Limb (tissue), 2 donors: ENCODE results near the gene SEPTIN5.

ENCODE experiments used
- DNase-seq, 2 donors: peaks; one replicate each; pipeline ENCODE4 v3.0.0-alpha.2; 2016; ENCODE audit errors: extremely low spot score in 2 of 2

Gene SEPTIN5

DNA sequence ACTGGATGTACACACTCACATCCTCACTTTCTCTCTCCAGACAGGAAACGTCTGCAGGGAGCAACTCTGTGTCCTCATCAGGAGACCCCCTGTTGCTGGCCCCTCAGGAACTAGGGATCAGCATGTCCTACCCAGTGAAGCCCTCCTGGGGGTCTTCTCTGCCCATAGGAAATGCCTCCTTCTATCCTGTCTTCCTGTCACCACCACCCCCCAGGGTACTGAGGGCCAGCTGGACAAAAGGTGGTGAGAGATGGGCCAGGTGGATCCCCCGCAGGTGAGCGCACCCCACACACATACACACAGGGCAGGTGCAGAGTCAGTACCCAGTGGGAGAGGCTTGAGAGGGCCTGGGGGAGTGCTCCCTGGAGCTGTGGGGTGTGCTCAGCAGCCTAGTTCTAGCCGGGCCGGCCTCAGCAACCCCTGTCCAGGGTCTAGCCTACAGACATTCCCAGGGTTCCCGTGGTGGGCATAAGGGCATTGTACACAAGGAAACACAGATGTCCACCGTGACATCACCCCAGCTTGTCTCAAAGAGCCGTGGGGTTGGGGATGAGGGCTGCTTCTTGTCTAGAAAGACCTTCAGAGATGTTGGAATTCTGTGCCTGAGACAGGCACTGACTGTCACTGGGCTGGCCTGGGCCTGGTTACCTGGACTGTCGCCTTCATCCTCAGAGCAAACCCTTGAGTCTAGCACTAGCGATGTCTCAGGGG, 18.3 kb downstream of the SEPTIN5 start:
- no peak for DNase-seq

DNA sequence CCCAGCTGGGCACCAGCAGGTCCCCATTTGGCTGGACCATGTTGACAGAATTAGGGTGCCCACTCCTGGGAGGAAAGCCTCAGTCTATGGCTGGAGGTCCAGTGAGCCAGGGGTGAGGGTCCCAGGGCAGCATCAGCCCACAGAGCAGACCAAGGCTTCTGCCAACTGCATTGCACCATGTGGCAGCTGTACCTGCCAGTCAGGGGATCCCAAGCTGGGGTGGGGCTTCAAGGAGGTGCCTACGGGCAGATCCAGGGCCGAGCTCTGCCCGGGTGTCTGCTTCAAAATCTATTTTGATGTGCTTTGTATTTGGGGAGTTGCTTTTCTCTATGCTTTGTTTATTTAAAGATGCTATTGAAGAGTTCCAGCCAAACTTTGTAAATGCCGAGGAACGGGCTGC, 19.5 kb downstream of the SEPTIN5 start:
- no peak for DNase-seq

DNA sequence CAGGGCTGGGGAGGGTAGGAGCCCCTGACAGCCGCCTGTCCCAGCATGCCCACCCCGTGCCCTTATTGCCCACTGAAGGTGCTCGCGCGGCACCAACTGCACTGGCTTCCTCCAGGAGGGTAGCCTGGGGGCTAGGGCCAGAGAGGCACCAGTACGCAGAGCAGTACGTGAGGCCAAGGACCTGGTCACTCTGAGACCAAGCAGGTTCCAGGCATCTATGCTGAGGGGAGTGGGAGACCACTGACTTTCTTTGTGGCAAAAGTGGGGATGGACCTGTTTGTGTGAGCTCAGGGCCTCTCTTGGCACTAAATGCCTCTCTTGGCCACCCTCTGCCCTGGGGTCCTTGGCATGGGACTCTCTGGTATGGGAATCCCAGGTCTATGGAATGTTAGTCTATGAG, 19.9 kb downstream of the SEPTIN5 start:
- DNase-seq: no peak

- DNase-seq: no peak
Observed at GRCh38 chr22:19734837-19735382, 20.6 kb downstream of the SEPTIN5 start.

GRCh38 chr22:19735665-19736510, 21.6 kb downstream of the SEPTIN5 start:
- DNase-seq: no peak

DNA sequence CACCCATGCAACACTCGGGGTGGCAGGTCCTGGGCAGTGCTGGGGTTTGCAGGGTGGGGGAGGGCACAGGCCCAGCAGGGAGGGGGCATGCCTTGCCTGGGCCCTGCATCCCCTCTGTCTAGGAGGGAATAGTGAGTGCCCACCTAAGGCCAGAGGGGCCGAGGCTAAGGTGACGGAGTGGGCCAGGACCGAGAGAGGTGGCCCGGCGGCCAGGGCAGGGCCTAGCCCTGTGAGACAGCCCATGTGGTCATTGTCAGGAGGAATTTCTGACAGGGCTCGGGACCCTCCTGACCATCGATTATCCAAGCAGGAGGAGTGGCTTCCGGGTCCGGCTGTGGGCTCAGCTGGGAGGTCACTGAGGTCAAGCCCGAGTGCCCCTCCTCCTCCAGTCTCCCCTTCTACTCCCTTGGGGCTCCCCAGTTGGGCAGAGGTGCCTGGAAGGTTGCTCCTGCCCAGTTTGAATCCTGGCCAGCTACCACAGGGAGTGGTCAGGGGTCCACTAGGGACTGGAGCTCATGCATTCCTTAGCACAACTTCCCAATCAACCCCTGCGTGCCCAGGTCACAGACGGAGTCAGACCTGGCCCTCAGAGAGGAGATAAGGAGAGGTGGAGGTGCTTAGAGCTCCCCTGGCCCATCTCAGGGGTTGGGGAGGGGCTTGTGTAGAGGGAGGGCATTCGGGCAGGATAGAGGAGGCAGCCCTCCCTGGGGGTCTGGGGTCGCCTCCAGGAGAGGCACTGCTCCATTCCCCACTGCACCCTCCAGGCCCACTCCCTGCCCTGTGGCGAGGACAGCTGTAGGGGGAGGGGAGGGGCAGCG, 23.8 kb downstream of the SEPTIN5 start:
- DNase-seq: no peak

DNA sequence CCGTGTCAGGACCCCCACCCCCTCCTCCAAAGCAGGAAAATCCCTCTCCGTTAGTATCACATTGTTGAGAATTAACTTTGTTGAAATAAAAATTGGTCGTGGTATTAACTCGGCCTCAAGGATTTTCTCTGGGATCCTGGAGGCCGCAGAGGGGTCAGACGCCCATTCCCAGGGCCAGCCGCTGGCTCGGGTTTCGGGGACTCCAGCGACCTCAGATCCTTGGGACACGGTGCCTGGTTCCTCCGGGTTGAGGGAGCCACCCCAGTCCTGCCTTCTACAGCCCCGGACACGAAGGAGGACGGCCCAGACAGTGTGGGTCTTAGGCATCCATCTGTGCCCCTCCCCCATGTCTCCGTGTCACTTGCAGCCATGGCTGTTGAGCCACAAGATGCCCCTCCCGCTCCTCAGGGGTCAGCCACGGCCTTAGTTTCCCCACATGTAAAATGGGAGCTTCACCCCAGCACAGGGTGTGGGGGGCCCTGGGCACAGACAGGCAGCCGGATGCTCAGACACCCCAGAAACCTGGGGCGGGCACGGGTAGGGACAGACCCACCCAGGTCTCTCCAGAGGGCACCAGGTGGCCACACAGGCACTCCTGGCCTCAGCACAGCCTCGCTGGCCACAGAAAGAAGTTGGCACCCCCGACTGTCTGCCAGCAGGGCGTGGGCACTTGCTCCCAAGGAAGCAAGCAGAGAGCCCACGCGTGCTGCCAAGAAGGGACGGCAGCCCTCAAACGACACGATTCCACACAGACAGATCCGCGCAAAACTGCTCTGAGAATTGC, 24.6 kb downstream of the SEPTIN5 start:
- no peak for DNase-seq

GRCh38 chr22:19739448-19739895, 25.2 kb downstream of the SEPTIN5 start:
- DNase-seq: no peak

- DNase-seq: no peak
Observed at GRCh38 chr22:19739911-19740449, 25.7 kb downstream of the SEPTIN5 start.

DNA sequence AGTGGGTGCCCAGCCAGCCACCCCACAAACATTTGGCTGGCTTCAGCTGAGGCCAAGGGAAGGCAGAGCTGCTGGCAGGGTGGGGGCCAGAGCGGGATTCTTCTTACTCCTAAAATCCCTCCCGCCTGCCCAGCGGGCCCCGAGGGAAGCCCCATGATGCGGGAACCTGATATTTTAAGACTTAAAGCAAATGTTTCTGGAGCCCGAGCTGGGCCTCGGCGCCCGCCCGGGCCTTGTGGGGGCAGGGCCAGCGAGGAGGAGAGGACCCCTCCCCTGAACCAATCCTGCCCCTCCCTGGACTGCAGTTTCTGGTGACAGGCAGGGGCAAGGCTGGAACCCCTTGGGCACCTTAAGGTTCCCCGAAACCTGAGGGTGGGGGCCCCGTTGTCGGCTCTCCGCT, 26.3 kb downstream of the SEPTIN5 start:
- no peak for DNase-seq

DNA sequence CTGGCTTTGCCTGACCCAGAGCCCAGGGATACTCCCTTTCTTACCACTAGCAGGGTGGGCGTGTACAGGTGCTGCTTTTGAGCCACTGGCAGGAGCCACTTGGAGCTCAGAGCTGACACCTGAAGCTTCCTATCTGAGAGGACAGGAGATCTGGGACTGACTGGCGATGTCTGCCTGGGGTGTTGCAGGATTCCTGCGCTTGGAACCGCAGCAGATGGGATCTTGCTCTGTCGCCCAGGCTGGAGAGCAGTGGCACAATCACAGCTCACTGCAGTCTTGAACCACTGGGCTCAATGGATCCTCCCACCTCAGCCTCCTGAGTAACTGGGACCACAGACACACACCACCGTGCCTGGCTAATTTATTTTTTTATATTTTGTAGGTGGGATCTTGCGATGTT, 26.8 kb downstream of the SEPTIN5 start:
- no peak for DNase-seq

- DNase-seq: no peak
Observed at GRCh38 chr22:19742160-19743066, 28.1 kb downstream of the SEPTIN5 start.

- DNase-seq: no peak
Observed at GRCh38 chr22:19743081-19743480, 28.8 kb downstream of the SEPTIN5 start.

- no peak for DNase-seq
Observed at GRCh38 chr22:19743651-19744050, 29.3 kb downstream of the SEPTIN5 start.

GRCh38 chr22:19744350-19745006, 30.2 kb downstream of the SEPTIN5 start:
- DNase-seq: no peak

- DNase-seq: no peak
Observed at GRCh38 chr22:19745155-19746101, 31.1 kb downstream of the SEPTIN5 start.

- no peak for DNase-seq
Observed at GRCh38 chr22:19746726-19747125, 32.4 kb downstream of the SEPTIN5 start.

- no peak for DNase-seq
Observed at GRCh38 chr22:19747551-19747950, 33.2 kb downstream of the SEPTIN5 start.
